ENCODE measurements around the gene SLC25A48.
"Not testable (repeated sequence)": the region's sequence is repeated elsewhere in the genome, so short reads cannot be mapped to it uniquely, and the experiment has no call there.

The SLC25A48 gene

GRCh38 chr5:135829681-135830383 lies 4.6 kb upstream of the SLC25A48 start:
- peak; percentile 50 for DNase-seq (ENCODE audit: low read depth)

GRCh38 chr5:135830384-135830700 lies 4.1 kb upstream of the SLC25A48 start:
- no peak for DNase-seq (ENCODE audit: low read depth)

DNA sequence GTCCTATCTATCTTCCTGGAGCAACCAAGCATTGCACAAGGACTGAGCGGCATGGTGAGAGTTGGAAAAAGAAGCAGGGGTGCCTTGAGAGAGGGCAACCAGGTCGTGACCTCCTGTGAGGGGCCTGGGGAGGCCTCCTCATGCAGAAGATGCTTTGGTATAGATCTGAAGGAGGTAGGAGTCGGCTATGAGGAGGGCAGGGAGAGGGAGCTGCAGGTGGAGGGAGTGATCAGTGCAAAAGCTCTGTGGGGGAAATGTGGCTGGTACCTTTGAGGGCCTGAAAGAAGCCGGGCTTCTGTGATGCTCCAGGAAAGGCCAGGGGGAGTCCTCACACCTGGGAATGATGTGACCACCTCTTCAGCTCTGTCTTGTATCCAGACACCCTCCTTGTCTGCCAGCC lies 3.6 kb upstream of the SLC25A48 start:
- DNase-seq (ENCODE audit: low read depth): no peak

DNA sequence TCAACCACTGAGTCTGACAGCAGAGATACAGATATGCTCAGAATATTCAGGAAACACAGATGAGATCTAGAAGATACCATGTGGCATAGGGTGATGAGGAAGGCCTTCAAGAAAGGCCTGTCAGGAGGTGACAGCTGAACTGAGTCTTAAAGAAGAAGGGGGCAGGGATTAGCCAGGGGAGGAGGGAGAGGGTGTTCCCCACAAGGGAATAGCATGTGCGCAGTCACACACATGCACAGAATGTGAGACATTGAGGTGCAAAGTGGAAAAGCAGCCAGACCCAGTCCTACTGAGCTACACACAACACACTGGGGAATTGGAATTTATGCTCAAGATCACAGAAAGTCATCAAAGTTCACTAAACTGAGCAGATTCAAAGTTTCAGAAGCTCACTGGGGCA lies 3.0 kb upstream of the SLC25A48 start:
- DNase-seq (ENCODE audit: low read depth): no peak

DNA sequence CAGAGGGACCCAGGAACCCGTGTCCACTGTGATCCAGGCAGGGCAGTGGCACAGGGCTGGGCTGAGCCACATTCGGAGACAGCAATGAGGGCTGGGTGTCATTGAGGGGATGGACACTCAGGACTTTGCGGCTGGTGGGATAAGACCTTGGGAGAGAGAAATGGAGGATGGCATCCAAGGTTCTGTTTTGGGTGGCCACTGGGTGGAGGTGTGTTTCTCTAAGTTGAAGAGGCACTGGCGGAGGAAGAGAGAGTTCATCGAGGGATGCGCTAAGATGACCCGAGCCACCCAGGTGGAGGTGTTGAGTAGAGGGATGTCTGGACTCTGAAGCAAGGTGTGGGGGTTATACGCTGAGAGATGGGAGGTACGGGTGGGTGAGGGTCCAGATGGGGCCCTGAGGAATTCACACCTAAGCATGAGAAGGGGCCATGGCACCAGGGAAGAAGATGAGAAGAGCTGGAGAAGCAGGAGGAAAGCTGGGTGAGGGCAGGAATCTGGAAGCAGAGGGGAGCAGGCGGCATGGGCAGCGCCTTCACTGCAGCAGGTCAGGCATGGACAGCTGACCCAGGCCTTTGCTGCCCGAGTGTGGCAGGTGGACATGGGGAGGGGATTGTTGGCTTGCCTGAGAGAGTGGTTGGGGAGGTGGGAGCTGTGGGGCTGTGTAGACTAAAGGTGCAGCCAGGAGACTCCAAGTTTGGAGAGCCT lies 2.5 kb upstream of the SLC25A48 start:
- DNase-seq (ENCODE audit: low read depth): no peak

GRCh38 chr5:135832941-135833920 lies 1.2 kb upstream of the SLC25A48 start:
- DNase-seq (ENCODE audit: low read depth): no peak

- no peak for DNase-seq (ENCODE audit: low read depth)
These were observed 363 bp upstream of the SLC25A48 start for GRCh38 chr5:135833961-135834638.

GRCh38 chr5:135835766-135836165 lies 1.3 kb downstream of the SLC25A48 start:
- no peak for DNase-seq (ENCODE audit: low read depth)

GRCh38 chr5:135838395-135838794 lies 3.9 kb downstream of the SLC25A48 start:
- DNase-seq (ENCODE audit: low read depth): not testable (repeated sequence)

- DNase-seq (ENCODE audit: low read depth): no peak
These were observed 5.1 kb downstream of the SLC25A48 start for GRCh38 chr5:135839566-135839965.

- no peak for DNase-seq (ENCODE audit: low read depth)
These were observed 6.5 kb downstream of the SLC25A48 start for GRCh38 chr5:135840959-135841358.

DNA sequence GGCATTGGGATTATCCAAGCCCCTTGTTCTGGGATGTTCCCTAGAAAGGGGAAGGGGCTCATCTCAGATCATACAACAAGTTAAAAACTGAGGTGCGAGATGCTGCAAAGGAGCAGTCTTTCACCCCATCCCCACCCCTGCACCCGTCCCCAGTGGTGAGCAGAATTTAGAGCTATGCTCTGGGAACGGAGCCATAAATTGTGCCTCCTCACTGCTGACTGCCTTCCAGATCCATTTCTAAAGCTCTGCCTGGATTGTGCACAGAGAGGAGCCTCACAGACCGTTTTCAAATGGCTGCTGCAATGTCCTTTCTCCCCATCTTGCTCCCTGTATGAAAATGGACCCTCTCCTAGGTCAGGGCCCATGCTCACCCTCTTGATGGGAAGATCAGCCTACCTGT lies 8.3 kb downstream of the SLC25A48 start:
- no peak for DNase-seq (ENCODE audit: low read depth)

- DNase-seq (ENCODE audit: low read depth): no peak
These were observed 9.3 kb downstream of the SLC25A48 start for GRCh38 chr5:135843571-135844337.

GRCh38 chr5:135846311-135846710 lies 11.8 kb downstream of the SLC25A48 start:
- no peak for DNase-seq (ENCODE audit: low read depth)

DNA sequence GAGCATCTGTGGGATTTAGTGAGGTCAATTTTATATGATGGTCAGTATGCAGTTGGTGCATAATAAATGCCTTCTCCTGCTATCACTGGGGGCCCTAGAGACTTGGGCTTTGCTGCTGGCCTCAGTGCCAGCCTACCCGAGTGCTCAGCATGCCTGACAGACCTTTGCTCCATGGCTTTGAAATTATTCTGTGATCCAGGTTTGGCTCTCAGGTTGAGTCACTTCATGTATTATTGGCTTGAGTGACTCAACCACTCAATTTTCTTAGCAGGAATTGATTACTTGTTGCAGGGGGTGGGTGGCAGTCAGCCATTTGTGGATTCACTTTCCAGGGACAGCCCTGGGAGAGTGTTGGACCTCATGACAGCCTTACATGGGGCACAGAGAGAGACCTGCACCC lies 13.5 kb downstream of the SLC25A48 start:
- no peak for DNase-seq (ENCODE audit: low read depth)

DNA sequence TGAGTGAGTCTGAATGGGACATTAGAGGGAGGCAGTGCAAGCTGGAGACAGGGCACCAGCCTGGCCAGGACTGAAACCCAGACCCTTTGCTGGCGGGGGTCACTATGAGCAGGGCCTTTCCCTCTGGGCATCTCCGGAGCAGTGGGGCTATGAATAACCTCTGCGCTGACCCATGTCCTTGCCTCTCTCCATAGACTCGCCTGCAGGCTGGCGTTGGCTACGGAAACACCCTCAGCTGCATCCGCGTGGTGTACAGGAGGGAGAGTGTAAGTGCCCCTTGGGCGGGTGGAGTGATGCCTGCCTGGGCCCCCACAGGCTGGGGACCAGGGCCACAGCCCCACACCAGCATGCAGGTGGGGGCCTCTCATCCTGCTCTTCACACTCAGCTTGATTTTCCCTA lies 15.8 kb downstream of the SLC25A48 start:
- DNase-seq (ENCODE audit: low read depth): no peak

DNA sequence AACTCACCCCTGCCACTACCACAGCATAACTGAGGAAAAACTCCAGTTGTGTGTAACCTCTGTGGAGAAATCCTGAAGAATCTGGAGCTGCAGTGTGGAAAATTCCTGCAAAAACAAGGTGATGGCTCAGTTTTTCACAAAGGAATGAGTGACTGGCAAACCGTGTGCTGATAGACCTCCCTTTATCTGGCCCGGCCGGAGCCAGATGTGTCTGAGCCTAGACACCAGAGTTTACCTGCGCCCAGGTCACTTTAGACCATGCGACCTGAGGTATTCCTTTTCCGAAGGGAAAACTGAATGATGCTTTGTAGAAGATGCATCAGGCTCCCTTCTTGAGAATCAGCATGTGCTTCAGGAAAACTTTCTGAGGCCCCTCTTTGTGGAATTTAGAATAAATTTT lies 16.2 kb downstream of the SLC25A48 start:
- no peak for DNase-seq (ENCODE audit: low read depth)

GRCh38 chr5:135851186-135851914 lies 16.9 kb downstream of the SLC25A48 start:
- DNase-seq (ENCODE audit: low read depth): no peak

- no peak for DNase-seq (ENCODE audit: low read depth)
These were observed 17.7 kb downstream of the SLC25A48 start for GRCh38 chr5:135851915-135852845.
